Fibroblast of the aortic adventitia (primary cell): Measurements from ENCODE around the gene AQP4. TPM values are rescaled to one million over a fixed set of nuclear protein-coding genes. Genes with fewer than 3 reads are reported as not detected.

ENCODE experiments used
- DNase-seq: peaks from one replicate; pipeline ENCODE4 v3.0.0-alpha.2; 2010; ENCODE audit warnings: low read depth
- H3K4me3 ChIP-seq: 2 replicates; pipeline ENCODE4 v1.5.1; 2011; ENCODE audit warnings: low read depth, mild to moderate bottlenecking, control low read depth, low read length, moderate library complexity
- total RNA-seq: library from RNA; depleted of rRNA; stranded (reverse); fragments of >200 nt; gene quantifications from 2 replicates; pipeline ENCODE4 v1.2.3, GENCODE V29; 2012; ENCODE audit warnings: low replicate concordance
- TF ChIP-seq, protein P1 (sequence below): IDR thresholded peaks from 2 replicates; pipeline ENCODE4 v1.5.1; 2011; ENCODE audit warnings: mild to moderate bottlenecking, low read length, control low read depth, inconsistent platforms; ENCODE audit not compliant: insufficient read depth

The AQP4 gene
- total RNA-seq, 1 donor, result not detected

DNA sequence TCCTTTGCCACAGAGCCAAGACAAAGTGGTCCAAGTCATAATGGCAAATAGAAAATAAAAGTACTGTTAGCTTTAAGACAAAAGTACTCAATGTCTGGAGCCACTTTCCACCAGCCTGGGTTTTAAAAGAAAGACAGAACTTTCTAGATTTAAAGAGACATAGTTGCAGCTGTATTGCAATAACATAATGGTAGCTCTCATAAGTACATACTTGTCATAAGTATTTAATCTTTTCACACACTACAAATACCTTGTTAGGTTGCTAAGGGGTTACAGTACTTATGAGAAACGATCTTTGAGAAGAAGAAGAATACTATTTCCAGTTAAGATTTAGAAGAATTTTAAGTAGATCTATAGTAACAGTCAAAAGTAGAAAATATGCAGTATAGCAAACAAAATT is 28.9 kb upstream of the AQP4 start:
- no peak overlapping the region for H3K4me3 ChIP-seq
- TF ChIP-seq, protein P1, sequence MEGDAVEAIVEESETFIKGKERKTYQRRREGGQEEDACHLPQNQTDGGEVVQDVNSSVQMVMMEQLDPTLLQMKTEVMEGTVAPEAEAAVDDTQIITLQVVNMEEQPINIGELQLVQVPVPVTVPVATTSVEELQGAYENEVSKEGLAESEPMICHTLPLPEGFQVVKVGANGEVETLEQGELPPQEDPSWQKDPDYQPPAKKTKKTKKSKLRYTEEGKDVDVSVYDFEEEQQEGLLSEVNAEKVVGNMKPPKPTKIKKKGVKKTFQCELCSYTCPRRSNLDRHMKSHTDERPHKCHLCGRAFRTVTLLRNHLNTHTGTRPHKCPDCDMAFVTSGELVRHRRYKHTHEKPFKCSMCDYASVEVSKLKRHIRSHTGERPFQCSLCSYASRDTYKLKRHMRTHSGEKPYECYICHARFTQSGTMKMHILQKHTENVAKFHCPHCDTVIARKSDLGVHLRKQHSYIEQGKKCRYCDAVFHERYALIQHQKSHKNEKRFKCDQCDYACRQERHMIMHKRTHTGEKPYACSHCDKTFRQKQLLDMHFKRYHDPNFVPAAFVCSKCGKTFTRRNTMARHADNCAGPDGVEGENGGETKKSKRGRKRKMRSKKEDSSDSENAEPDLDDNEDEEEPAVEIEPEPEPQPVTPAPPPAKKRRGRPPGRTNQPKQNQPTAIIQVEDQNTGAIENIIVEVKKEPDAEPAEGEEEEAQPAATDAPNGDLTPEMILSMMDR, result no peak
- DNase-seq, result no peak

DNA sequence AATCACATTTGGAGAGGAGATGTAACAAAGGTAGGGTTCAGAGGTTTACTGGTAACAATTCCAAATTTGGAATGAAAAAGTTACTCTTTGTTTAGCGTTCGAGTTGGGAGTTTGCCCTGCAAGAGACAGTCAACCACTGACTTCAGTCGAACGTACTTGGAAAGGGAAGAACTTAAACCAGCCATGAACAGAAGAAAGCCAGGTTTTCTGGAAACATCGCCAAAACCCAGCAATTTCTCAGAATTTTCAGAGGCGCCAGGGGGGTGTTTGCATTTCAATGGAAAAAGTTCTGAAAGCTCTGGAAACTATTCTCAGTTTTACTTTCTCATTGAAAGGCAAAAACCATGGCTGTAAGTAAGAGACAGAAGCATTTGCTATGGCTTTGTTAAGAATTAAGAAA is 28.5 kb upstream of the AQP4 start:
- TF ChIP-seq, protein P1, result no peak
- DNase-seq, result no peak
- H3K4me3 ChIP-seq, result no peak overlapping the region

DNA sequence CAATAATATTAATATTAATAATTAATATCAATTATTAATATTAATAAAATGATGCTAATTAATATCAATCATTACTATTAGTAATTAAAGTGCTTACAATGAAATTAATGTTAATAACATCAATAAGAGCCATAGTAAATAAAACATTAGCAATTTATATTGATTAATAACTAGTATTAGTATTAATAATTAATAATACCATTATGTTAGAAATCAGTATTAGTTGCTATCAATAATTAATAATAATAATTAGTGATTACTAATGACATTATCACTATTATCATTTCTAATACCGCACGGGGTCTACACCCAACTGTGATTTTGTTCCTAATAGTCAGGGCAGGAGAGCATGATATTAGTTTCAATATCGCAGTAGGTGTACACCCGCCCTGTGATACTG is 22.8 kb upstream of the AQP4 start:
- TF ChIP-seq, protein P1, result no peak
- no peak overlapping the region for H3K4me3 ChIP-seq
- no peak for DNase-seq

DNA sequence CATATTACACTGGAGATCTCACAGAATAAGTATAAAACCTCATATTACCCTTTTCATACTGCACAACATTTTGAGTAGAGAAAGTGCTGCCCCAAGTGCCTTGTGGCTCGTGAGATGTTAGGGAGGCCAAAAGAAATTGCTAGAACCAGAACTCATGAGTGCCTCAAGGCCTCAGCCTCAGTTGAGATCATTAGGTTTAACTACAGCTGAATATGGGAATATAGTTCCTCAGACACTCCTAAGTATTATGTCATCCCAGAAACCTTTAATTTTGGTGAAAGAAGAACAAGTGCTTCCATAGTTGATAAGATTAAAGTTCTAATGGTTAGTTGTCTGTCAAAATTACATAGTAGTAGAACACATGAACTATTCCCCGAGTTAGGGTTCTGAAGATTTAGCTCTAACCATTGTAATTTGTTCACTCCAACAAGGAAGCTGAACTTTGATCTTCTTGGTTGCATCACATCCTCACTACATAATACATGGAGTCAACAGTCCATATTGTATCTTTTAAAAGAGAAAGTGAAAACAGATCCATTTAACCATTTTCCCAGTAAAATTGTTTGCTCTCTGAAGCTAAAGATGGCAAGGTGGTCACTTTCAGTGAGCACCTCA is 9.6 kb upstream of the AQP4 start:
- TF ChIP-seq, protein P1, result no peak
- no peak overlapping the region for H3K4me3 ChIP-seq
- DNase-seq, result no peak

DNA sequence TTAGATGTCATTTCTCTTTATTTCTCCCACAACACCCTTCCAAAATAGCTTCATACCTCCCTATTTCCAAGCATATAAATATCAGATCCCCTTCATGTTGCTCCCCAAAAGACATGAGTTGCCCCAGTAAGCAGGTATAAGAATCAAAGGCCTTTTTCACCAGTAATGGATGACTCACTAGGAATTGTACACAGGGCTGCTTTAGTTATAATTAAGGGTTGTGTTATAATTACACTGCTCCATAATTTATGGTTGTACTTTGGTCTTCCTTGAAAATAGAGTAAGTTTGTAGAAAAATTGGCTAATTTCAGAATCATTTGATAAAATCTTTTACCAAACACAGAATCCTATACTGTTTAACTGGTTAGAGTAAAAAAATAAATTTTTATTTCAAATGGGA is 8.8 kb upstream of the AQP4 start:
- no peak overlapping the region for H3K4me3 ChIP-seq
- no peak for DNase-seq
- TF ChIP-seq, protein P1, result no peak

DNA sequence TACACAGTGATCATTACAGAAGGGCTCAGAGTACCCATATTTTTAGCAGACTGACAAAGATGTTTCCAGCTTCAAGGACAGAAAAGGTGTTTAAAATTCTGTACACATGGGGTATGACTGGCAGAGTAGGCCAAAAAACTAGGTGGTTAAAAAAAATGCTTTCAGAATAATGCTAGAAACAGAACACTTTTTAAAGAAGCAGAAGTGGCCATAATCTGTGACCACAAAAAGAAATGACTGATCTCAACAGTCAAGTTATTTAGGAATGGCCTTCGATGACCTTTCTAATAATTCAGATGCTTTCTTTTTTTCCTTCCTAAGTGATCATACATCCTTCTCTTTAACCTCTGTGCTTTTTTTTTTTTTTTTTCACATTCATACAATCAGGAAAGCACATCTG is 4.1 kb upstream of the AQP4 start:
- H3K4me3 ChIP-seq, result no peak overlapping the region
- TF ChIP-seq, protein P1, result no peak
- no peak for DNase-seq
